ENCODE measurements around the gene SASH3.

The SASH3 gene

GRCh38 chrX:129818123-129818522 lies 38.4 kb downstream of the SASH3 start:
- no peak for FAIRE-seq

GRCh38 chrX:129823115-129823514 lies 43.4 kb downstream of the SASH3 start:
- peak; percentile 74 for FAIRE-seq

- FAIRE-seq: no peak
These were observed 43.8 kb downstream of the SASH3 start for GRCh38 chrX:129823522-129823921.

GRCh38 chrX:129824620-129825019 lies 44.9 kb downstream of the SASH3 start:
- no peak for FAIRE-seq

GRCh38 chrX:129825746-129826505 lies 46.2 kb downstream of the SASH3 start:
- FAIRE-seq: no peak

- FAIRE-seq: no peak
These were observed 50.7 kb downstream of the SASH3 start for GRCh38 chrX:129830494-129830893.

GRCh38 chrX:129831091-129831885 lies 51.5 kb downstream of the SASH3 start:
- no peak for FAIRE-seq

- FAIRE-seq: no peak
These were observed 53.6 kb downstream of the SASH3 start for GRCh38 chrX:129833153-129833990.

GRCh38 chrX:129836827-129837226 lies 57.1 kb downstream of the SASH3 start:
- FAIRE-seq: no peak

- FAIRE-seq: no peak
These were observed 60.6 kb downstream of the SASH3 start for GRCh38 chrX:129840344-129840743.

GRCh38 chrX:129842510-129843208 lies 62.9 kb downstream of the SASH3 start:
- no peak for FAIRE-seq

GRCh38 chrX:129843209-129843458 lies 63.4 kb downstream of the SASH3 start:
- no peak for FAIRE-seq

- FAIRE-seq: no peak
These were observed 63.9 kb downstream of the SASH3 start, which contains the start of gene ZDHHC9 for GRCh38 chrX:129843459-129844306. ZDHHC9 (minus strand) TSS chrX:129843886; CDS start chrX:129841945, 1,941 bp downstream.

All from TTC549 (cell line).